Pulmonary artery endothelial cell (primary cell): ENCODE data around the gene PIKFYVE. TPM values are rescaled to one million over a fixed set of nuclear protein-coding genes. Genes with fewer than 3 reads are reported as not detected.
"Not testable (repeated sequence)": the region's sequence is repeated elsewhere in the genome, so short reads cannot be mapped to it uniquely, and the experiment has no call there.

ENCODE experiments used
- DNase-seq: peaks from one replicate; pipeline ENCODE4 v3.0.0-alpha.2; 2011; ENCODE audit warnings: low read depth, low spot score
- total RNA-seq: library from RNA; depleted of rRNA; stranded (reverse); fragments of >200 nt; gene quantifications from 2 replicates; pipeline ENCODE4 v1.2.3, GENCODE V29; 2014

The PIKFYVE gene, protein sequence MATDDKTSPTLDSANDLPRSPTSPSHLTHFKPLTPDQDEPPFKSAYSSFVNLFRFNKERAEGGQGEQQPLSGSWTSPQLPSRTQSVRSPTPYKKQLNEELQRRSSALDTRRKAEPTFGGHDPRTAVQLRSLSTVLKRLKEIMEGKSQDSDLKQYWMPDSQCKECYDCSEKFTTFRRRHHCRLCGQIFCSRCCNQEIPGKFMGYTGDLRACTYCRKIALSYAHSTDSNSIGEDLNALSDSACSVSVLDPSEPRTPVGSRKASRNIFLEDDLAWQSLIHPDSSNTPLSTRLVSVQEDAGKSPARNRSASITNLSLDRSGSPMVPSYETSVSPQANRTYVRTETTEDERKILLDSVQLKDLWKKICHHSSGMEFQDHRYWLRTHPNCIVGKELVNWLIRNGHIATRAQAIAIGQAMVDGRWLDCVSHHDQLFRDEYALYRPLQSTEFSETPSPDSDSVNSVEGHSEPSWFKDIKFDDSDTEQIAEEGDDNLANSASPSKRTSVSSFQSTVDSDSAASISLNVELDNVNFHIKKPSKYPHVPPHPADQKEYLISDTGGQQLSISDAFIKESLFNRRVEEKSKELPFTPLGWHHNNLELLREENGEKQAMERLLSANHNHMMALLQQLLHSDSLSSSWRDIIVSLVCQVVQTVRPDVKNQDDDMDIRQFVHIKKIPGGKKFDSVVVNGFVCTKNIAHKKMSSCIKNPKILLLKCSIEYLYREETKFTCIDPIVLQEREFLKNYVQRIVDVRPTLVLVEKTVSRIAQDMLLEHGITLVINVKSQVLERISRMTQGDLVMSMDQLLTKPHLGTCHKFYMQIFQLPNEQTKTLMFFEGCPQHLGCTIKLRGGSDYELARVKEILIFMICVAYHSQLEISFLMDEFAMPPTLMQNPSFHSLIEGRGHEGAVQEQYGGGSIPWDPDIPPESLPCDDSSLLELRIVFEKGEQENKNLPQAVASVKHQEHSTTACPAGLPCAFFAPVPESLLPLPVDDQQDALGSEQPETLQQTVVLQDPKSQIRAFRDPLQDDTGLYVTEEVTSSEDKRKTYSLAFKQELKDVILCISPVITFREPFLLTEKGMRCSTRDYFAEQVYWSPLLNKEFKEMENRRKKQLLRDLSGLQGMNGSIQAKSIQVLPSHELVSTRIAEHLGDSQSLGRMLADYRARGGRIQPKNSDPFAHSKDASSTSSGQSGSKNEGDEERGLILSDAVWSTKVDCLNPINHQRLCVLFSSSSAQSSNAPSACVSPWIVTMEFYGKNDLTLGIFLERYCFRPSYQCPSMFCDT (N-terminal part only)
- 23.4 and 31.8 TPM in 2 replicates for total RNA-seq

DNA sequence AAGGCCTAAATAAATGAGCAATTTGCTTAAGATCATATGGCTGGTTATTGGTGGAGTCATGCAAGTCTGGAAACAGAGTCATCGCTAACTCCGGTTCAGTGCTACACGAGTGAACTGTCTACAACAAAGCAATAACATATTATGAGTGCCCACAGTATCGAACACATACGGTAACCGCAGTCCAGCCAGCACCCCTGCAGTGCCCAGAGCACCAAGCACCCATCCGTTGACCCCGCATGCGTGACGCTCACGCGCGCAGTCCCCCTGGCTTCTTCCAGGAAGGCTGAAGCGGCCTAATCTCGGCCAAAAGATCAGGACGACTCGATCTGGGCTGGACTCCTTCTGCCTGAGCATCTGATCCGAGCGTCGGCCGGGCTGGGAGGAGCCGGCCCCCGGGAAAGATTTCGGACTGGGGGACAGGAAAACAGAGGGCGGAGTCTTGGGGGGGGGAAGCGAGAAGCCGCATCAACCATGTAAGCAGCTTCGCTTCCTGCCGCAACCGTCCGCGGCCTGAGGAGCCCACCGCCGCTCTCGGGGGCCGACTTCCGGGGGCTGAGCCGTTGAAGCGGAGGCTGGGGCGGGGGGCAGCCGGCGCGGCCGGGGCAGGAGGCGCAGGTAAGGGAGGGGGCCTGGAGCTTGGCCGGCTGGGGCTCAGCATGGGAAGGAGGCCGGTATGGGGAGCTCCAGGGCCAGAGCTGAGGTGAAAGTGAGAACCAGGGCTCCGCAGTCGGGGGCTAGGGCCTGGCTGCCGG, at the start of gene PIKFYVE:
PIKFYVE (plus strand) TSS at position 455 of the 752 bp plus-strand sequence. CDS start 5,265 bp downstream, outside the sequence.
- peak; percentile 88 for DNase-seq

DNA sequence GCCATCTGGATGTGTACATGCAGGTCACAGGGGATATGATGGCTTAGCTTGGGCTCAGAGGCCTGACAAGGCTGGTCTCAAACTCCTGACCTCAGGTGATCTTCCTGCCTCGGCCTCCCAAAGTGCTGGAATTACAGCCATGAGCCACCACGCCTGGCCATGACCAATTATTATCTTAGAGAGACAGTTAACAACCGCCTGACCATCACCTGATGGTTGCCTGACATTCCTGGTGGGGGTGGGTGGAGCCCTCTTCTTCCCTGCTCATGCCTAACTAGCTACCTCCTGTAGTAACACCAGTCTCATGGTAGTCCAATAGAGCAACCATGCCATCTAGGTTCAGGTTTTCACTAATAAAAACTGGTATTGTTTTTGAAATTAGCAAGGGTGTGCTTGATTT, 44.2 kb upstream of the PIKFYVE start:
- not testable (repeated sequence) for DNase-seq

DNA sequence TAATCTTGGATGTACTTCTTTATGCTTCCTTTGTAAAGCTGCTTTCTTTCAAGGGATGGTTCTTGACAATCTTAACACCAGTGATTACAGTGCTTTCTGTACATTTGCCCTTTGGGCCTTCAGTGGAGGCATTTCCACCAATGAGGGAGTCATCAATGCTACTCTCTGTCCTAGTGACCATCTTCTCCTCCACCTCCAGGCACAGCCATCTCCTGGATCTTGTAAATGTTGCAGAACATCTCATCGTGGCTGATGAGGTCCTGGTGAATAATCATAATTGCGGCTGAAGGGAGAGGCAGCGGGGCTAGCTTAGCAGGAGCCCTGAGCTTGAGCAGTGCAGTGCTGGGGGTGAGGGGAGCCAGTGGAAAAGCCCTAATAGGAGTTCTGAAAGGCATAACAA, 43.7 kb upstream of the PIKFYVE start:
- DNase-seq, result no peak

DNA sequence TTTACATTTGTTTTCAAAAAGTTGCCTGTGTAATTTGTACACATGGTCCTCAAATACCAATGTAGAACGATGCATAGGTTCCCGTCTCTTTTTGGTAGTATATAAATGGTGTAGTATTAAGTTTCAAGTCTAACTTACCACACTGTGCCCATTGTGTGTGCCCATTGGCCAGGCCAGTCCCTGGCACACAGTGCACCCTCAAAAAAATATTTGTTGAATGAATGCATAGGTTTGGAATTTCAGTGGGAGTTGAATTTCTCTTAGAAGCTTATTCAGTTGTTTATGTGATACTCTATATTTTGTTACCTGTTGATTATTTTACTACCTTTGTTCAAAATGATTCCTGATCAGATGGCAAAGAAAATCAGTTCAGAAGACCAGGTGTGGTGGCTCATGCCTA, 41.3 kb upstream of the PIKFYVE start:
- DNase-seq, result no peak

DNA sequence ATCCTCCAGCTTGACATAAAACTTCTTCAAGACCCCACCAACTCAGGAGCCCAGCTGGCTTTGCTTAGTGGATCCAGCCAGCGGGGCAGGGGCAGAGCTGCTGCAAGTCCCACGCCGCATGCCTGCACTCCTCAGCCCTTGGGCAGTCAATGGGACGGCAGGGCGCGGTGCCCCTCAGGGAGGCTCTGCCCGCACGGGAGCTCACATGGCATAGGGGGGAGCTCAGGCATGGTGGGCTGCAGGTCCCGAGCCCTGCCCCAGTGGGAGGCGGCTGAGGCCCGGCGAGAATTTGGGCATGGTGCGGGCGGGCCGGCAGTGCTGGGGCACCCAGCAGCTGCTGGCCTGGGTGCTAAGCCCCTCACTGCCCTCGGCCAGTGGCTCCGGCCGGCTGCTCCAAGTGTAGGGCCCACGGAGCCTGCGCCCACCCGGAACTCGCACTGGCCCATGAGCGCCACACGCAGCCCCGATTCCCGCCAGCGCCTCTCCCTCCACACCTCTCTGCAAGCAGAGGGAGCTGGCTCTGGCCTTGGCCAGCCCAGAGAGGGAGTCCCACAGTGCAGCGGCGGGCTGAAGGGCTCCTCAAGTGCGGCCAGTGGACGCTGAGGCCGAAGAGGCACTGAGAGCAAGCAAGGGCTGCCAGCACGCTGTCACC, 38.3 kb upstream of the PIKFYVE start:
- no peak for DNase-seq

DNA sequence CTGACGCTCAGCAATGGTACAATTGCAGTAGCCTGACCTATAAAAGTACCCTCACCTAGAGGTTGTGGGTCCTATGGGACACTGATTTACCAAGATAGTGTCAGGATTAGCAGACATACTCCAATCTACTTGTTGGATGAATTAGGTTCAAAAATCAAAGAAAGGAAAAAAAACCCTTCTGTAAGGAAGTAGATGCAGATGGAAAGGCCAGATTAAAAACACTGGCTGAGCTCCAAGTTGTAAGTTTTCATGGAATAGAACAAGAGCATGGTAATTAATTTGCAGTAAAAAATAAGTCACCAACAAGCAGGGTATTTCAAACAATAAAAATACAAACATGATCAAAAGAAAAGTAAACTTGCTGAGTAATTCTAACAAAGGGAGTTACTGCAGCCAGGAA, 37.6 kb upstream of the PIKFYVE start:
- DNase-seq, result peak; percentile 13

DNA sequence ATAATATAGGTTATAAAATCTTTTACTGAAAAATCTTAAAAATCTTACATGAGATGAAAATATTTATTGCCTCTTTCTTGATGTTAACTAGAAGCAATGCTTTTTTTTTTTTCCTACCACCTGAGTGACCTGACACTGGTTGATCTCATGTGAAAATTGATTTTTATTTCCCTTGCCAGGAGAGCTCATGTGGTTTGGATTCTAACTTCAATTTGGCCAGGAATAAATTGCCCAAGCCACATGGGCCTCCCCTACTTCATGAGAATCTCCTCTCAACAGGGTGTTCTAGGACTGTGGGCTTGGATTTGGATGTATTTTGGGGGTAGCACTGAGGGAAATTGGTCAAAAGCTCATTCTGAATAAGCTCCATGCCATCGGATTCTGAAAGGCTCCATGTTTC, 31.3 kb upstream of the PIKFYVE start:
- no peak for DNase-seq

DNA sequence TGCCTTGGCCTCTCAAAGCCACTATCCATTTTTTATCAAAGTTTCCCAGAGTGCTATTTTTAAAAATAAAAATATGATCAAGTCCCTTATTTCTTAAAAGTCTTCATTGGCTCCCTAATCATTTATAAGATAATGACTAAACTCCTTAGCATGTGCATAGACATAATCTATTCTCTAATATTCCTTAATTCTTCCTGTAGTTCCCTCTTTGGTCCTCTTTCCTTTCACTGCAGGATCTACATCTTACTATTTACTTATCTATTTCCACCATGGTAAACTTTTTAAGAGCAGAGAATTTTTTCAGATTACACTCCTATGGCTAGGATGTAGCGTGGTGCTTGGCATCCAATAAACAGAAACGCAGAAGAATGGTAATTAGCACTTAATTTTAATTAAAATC, 30.2 kb upstream of the PIKFYVE start:
- DNase-seq, result no peak

DNA sequence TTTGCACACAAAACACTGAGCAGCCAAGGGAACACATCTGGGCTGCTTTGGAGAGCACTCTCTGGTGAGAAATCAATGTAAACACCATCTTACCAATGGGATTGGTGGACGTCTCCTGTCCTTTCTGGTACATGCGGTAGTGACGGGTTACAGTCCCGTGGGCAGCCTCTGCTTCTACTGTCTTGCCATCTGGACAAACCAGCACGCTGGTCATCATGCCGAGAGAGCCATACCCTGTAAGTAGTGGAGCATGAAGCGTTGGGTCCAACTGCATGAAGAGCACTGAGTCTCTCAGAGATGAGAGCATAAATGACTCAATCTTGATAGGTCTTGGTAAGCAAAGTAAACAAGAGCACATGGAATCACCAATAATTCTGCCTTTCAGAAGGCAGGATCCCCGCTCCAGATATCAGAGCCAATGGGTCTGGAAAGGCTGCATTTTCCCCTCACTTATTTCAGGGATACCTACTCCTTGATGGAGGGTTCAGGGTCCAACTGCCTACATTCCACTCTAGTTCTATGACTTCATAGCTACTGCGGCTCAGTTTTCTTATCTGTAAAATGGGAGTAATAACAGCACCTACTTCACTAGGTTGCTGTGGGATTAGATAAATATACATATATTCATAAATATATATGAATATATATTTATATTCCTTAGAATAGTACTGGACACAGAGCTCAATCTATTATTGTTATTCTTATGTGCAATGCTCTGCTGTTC, 26.1 kb upstream of the PIKFYVE start:
- DNase-seq, result no peak

DNA sequence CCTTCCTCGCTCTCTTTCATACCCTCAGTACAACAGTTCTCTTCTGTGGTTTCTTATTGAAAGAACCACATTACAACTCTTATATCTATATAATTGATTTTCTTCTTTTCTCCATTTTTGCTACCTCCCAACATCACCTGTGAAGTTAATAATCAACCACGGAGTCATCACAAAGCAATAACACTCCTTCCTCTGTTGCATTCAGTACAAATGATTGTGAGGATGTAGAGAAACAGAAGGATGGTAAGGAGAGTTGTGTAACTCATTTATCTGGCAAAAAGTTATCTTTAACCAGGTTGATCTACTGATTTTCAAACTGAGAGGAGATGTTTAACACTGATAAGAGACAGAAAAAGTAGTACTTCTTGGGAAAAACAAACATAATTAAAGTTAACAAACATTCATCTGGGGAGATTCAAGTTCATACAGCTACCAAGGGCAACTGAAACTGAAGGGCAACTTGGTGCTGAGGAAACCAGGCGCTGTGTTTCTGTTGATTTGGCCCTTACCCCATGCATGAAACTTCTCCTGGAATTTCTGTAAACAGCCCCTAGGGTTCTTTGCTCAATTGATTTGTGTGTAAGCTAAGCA, 25.3 kb upstream of the PIKFYVE start:
- DNase-seq, result no peak

DNA sequence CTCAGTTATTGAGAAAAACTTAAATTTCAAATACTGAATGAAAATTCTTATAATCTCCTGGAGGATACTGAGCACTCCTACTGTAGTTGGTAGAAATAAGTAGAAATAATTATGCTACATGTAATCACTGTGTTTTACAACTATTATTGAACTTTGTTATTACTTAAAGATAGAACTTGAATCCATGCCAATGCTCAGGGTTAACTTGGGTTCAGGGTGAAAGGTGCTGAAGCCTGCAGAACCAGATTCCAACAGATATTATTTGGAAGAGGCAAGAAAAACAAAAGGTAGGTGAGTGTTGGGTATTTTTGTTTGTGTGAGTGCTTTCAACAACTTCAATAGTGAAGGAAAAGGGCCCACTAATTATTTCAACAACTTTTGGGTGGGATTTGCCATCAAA, 21.6 kb upstream of the PIKFYVE start:
- DNase-seq, result no peak

DNA sequence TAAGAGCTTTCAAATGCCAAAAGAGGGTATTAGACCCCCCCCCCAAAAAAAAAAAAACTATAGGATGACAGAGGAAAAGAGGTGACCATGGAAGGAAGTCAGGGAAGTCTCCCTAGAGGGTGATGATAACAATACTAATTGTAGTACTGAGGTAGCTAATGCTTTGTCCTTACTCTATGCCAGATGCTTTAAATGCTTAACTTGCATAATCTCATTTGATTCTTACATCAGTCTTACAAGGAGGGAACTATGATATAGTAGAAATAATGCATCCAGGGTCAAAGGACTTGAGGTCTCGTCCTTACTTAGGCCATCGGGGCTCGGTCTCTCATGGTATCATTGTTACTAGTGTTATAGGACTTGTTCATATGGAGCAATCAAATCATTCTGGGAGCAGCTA, 20.3 kb upstream of the PIKFYVE start:
- no peak for DNase-seq

DNA sequence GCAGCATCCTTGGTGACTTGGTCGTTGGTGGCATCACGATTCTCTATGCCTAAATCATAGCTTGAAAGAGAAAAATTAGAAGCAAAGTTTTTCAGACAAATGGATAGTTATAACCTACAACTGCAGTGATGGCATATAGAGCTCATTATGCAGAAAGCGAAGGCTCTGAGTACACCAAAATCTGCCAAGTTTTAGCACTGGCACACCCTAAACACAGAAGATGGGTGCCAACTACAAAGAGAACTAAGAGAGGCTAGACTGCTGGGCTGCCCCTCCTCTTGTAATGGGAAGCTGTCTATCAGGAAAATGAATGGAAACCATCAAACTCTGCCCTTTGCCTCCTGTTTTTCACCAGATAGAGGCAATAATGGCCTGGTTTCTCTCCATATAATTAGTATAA, 17.5 kb upstream of the PIKFYVE start:
- DNase-seq, result no peak

DNA sequence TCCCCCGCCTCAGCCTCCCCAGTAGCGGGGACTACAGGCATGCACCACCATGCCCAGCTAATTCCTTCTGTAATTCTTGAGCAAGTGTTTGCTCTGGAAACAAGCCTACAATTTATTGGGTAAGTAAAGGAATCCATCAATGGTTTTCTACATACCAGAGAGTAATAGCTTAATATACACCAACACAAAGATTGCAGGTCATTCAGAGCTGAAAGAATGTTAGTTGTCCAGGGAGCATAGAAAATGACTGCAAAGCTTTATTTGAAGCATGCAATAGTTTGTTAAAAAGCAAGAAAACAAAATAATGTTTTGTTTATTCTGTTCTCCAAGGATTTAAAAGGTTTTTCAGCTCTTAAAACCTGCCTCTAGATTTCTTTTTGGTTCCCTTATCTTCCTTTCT, 16.8 kb upstream of the PIKFYVE start:
- DNase-seq, result no peak

DNA sequence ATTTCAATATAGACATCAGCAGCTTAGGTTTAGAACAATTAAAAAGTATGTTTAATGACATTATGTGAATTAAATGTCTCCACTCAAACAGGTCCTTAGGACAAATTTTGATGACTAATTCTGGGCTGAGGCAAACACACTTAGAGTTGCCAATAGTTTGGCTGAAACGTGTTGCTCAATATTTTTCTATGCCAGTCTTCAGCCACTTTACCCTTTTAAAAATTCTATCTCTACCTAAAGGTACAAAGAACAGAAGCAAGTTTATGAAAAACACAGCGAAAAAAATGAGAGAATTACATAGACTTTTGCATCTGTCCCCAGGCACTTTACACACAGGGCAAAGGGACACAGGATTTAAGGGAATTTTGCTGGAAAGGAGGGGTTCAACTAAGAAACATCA, 15.7 kb upstream of the PIKFYVE start:
- no peak for DNase-seq

DNA sequence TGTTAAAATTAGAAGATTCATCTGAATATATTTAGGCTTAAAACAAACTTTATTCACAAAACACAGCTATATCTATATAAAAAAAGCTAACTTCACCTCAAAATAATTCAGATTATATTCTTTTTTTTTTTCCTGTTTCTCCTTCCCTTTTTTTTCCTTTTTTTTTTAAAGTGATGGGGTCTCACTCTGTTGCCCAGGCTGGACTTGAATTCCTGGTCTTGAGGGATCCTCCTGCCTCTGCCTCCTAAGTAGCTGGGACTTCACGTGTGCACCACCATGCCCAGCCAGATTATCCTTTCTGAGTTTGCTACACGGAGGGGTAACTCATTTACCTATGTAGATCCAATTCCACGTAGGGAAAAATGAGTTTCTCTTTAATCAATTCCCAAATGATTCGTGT, 15.0 kb upstream of the PIKFYVE start:
- DNase-seq, result no peak

DNA sequence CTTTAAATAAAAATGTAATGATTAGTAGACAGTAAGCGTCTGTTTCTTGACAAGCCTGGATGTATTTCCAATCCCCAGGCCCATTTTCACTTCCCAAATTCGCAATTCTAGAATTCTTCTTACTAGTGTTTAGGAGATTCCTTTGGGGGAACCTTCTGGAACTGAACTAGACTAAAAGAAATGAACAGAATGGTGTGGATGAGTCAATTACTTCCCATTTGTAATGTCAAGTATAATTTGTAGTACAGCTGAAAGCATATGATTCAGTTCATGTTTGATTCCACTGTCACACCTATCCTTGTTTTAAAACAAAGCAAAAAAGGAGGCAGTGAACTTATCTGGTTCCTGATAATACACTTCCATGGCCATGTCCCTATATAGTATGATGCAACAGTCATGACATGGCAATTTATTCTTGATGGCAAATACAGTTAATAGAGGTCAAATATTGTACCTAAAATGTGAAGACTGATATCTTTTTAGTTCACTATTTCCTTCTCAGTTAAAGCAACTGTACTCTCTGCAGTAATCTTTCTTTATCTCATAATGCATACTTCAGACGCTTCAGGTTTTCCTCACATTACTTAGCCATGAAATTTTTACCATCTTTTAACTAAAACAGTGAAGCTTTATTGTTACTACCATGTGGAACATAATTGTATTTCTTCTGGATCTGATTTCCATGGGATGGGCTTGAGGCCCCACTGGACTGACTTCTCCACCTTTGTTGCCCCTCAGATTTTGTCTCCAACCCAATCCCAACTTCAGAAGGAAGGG, 13.2 kb upstream of the PIKFYVE start:
- no peak for DNase-seq

DNA sequence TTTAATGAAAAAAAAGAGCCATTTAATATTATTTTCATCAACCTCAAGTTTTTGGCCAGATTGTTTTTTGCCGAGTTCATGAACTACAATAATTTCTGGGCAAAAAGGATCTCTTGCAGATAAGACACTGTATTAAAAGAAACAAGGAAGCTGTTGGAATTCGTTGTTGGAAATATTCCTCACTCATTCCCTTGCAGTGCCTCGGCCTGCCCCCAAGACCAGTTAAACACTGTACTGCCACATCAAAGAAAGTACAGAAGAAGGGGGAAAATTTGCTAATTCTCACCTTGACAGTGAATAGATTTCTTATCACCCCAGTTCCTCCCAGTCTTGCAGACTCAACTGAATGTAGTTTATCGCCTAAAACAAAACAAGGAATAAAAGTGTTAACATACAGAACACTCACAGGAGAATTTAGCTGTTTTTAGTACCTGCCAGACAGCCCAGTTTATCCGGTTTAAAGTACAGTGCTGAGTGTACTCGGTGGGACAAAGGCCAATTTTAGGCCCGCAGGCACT, 12.4 kb upstream of the PIKFYVE start:
- no peak for DNase-seq
